Urothelium cell line (cell line): Measurements from ENCODE around the gene PRSS58.

Source experiments
- DNase-seq: peaks from one replicate; pipeline ENCODE4 v3.0.0; 2011; ENCODE audit warnings: low spot score, mixed read lengths
- FAIRE-seq: peaks from 2 replicates; lab custom pipeline; 2011; peaks lifted over from hg19 to GRCh38; lab: Jason Lieb, UNC

Gene PRSS58

DNA sequence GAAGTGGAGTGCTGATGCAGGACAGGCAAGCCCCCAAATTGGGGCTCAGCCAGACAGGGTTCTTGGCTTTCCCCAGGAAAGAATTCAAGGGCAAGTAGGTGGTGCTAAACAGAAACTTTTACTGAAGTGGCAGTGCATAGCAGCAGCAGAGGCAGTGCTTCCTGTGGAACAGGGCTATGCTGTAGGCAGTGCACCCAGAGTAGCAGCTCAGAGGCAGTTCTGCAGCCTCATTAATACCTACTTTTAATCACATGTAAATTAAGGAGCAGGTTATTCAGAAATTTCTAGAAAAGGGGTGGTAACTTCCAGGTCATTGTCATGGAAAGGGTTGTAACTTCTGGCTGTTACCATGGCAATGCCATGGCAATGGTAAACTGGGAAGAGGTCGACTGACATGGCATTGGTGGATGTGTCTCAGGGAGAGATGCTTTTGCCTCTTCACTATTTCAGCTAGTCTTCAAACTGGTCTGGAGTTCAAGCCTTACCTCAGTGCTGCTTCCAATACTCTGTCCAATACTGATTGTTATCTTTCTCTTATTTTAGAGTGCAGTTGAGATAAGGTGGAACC lies 29.2 kb downstream of the PRSS58 start:
- no peak for FAIRE-seq

More for the DNA sequence above, 29.2 kb downstream of the PRSS58 start:
- DNase-seq: no peak
